Coronary artery (tissue), 2 donors: ENCODE data around the gene DDX49.

ENCODE experiments used
- DNase-seq: peaks from one replicate; pipeline ENCODE4 v3.0.0-alpha.2; 2017; ENCODE audit warnings: low spot score
- H3K27ac ChIP-seq, 2 donors: fragments of 200-600 bp; sonication (generic); one replicate each; pipeline ENCODE4 v1.5.1; 2016 to 2019
- H3K4me3 ChIP-seq: fragments of 200-600 bp; sonication (generic); 2 replicates; pipeline ENCODE4 v1.5.1; 2016; ENCODE audit warnings: mild to moderate bottlenecking, moderate library complexity
- CTCF ChIP-seq: fragments of 200-600 bp; sonication (generic); IDR thresholded peaks from one replicate; pipeline ENCODE4 v1.5.1; 2019; ENCODE audit warnings: antibody characterized with exemption

The DDX49 gene, protein sequence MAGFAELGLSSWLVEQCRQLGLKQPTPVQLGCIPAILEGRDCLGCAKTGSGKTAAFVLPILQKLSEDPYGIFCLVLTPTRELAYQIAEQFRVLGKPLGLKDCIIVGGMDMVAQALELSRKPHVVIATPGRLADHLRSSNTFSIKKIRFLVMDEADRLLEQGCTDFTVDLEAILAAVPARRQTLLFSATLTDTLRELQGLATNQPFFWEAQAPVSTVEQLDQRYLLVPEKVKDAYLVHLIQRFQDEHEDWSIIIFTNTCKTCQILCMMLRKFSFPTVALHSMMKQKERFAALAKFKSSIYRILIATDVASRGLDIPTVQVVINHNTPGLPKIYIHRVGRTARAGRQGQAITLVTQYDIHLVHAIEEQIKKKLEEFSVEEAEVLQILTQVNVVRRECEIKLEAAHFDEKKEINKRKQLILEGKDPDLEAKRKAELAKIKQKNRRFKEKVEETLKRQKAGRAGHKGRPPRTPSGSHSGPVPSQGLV

GRCh38 chr19:18919086-18919899 lies at the start of gene DDX49, which contains the start of gene COPE:
TSS of gene DDX49 (plus strand) at chr19:18919715. CDS start at chr19:18919742, 27 bp downstream.
TSS of gene COPE (minus strand) at chr19:18919387. CDS start at chr19:18919348, 39 bp downstream.
- DNase-seq = peak; percentile 99

GRCh38 chr19:18869781-18870530 lies 49.6 kb upstream of the DDX49 start:
- H3K4me3 ChIP-seq = peak overlapping the region; percentile 40
- DNase-seq = no peak
- no peak overlapping the region for H3K27ac ChIP-seq
- no peak for TF ChIP-seq CTCF

More at GRCh38 chr19:18919086-18919899, at the start of gene DDX49, which contains the start of gene COPE:
- Histone ChIP-seq H3K4me3 (peak within 1 kb of the TSS; percentile 77), H3K27ac (peak within 1 kb of the TSS; percentile 72 to 85)
- TF ChIP-seq CTCF = no peak

- TF ChIP-seq CTCF = no peak
- Histone ChIP-seq H3K27ac (no peak overlapping the region), H3K4me3 (no peak overlapping the region)
- DNase-seq = no peak
These were observed 48.9 kb upstream of the DDX49 start for GRCh38 chr19:18870531-18871172.

- DNase-seq = no peak
- Histone ChIP-seq H3K4me3 (no peak overlapping the region), H3K27ac (no peak overlapping the region)
- TF ChIP-seq CTCF = no peak
These were observed 48.0 kb upstream of the DDX49 start for GRCh38 chr19:18871543-18871942.

- no peak overlapping the region for H3K4me3 ChIP-seq
- DNase-seq = no peak
- no peak for TF ChIP-seq CTCF
- H3K27ac ChIP-seq = no peak overlapping the region
These were observed 43.8 kb upstream of the DDX49 start for GRCh38 chr19:18875726-18876125.

GRCh38 chr19:18876865-18877264 lies 42.6 kb upstream of the DDX49 start:
- no peak for DNase-seq
- Histone ChIP-seq H3K27ac (no peak overlapping the region), H3K4me3 (no peak overlapping the region)
- TF ChIP-seq CTCF = no peak
